ENCODE data around the gene WDR90.

The WDR90 gene

GRCh38 chr16:659618-660017 lies 10.5 kb downstream of the WDR90 start:
- H3K9me3 ChIP-seq (ENCODE audit: control insufficient read depth, insufficient read depth, low read length): no peaks in the 10 kb centered on the region
- peaks cover 41% of the 10 kb centered on the region for H3K36me3 ChIP-seq (ENCODE audit: control insufficient read depth, insufficient read depth, low read length)
- no peaks in the 10 kb centered on the region for H3K27me3 ChIP-seq (ENCODE audit: control insufficient read depth, insufficient read depth, low read length)
- H3K4me3 ChIP-seq (ENCODE audit: low read depth, low read length): no peak overlapping the region
- no peaks in the 10 kb centered on the region for H3K4me1 ChIP-seq (ENCODE audit: control insufficient read depth, insufficient read depth, low read length)
- H3K9ac ChIP-seq (ENCODE audit: low read depth, low read length): no peak overlapping the region

- peaks cover 41% of the 10 kb centered on the region for H3K36me3 ChIP-seq (ENCODE audit: control insufficient read depth, insufficient read depth, low read length)
- no peaks in the 10 kb centered on the region for H3K4me1 ChIP-seq (ENCODE audit: control insufficient read depth, insufficient read depth, low read length)
- H3K27me3 ChIP-seq (ENCODE audit: control insufficient read depth, insufficient read depth, low read length): no peaks in the 10 kb centered on the region
- H3K4me3 ChIP-seq (ENCODE audit: low read depth, low read length): no peak overlapping the region
- no peak overlapping the region for H3K9ac ChIP-seq (ENCODE audit: low read depth, low read length)
- no peaks in the 10 kb centered on the region for H3K9me3 ChIP-seq (ENCODE audit: control insufficient read depth, insufficient read depth, low read length)
These were observed 10.9 kb downstream of the WDR90 start for GRCh38 chr16:660132-660458.

GRCh38 chr16:660459-661183 lies 11.5 kb downstream of the WDR90 start:
- peaks cover 38% of the 10 kb centered on the region for H3K36me3 ChIP-seq (ENCODE audit: control insufficient read depth, insufficient read depth, low read length)
- no peaks in the 10 kb centered on the region for H3K4me1 ChIP-seq (ENCODE audit: control insufficient read depth, insufficient read depth, low read length)
- H3K4me3 ChIP-seq (ENCODE audit: low read depth, low read length): no peak overlapping the region
- no peaks in the 10 kb centered on the region for H3K27me3 ChIP-seq (ENCODE audit: control insufficient read depth, insufficient read depth, low read length)
- no peaks in the 10 kb centered on the region for H3K9me3 ChIP-seq (ENCODE audit: control insufficient read depth, insufficient read depth, low read length)
- peak overlapping the region; percentile 54 for H3K9ac ChIP-seq (ENCODE audit: low read depth, low read length)

- H3K9ac ChIP-seq (ENCODE audit: low read depth, low read length): peak overlapping the region; percentile 54
These were observed 12.1 kb downstream of the WDR90 start for GRCh38 chr16:661184-661821.

GRCh38 chr16:662095-662494 lies 12.9 kb downstream of the WDR90 start:
- H3K27me3 ChIP-seq (ENCODE audit: control insufficient read depth, insufficient read depth, low read length): no peaks in the 10 kb centered on the region
- no peak overlapping the region for H3K9ac ChIP-seq (ENCODE audit: low read depth, low read length)
- no peaks in the 10 kb centered on the region for H3K9me3 ChIP-seq (ENCODE audit: control insufficient read depth, insufficient read depth, low read length)
- no peaks in the 10 kb centered on the region for H3K4me1 ChIP-seq (ENCODE audit: control insufficient read depth, insufficient read depth, low read length)
- no peak overlapping the region for H3K4me3 ChIP-seq (ENCODE audit: low read depth, low read length)
- H3K36me3 ChIP-seq (ENCODE audit: control insufficient read depth, insufficient read depth, low read length): peaks cover 29% of the 10 kb centered on the region

More at GRCh38 chr16:661184-661821, 12.1 kb downstream of the WDR90 start:
- Histone ChIP-seq H3K36me3 (ENCODE audit: control insufficient read depth, insufficient read depth, low read length) (peaks cover 31% of the 10 kb centered on the region), H3K9me3 (ENCODE audit: control insufficient read depth, insufficient read depth, low read length) (no peaks in the 10 kb centered on the region), H3K27me3 (ENCODE audit: control insufficient read depth, insufficient read depth, low read length) (no peaks in the 10 kb centered on the region), H3K4me3 (ENCODE audit: low read depth, low read length) (no peak overlapping the region), H3K4me1 (ENCODE audit: control insufficient read depth, insufficient read depth, low read length) (no peaks in the 10 kb centered on the region)

- H3K36me3 ChIP-seq (ENCODE audit: control insufficient read depth, insufficient read depth, low read length): peaks cover 28% of the 10 kb centered on the region
- no peaks in the 10 kb centered on the region for H3K27me3 ChIP-seq (ENCODE audit: control insufficient read depth, insufficient read depth, low read length)
- no peak overlapping the region for H3K4me3 ChIP-seq (ENCODE audit: low read depth, low read length)
- H3K9me3 ChIP-seq (ENCODE audit: control insufficient read depth, insufficient read depth, low read length): no peaks in the 10 kb centered on the region
- H3K9ac ChIP-seq (ENCODE audit: low read depth, low read length): no peak overlapping the region
- H3K4me1 ChIP-seq (ENCODE audit: control insufficient read depth, insufficient read depth, low read length): no peaks in the 10 kb centered on the region
These were observed 13.4 kb downstream of the WDR90 start for GRCh38 chr16:662597-662996.

GRCh38 chr16:666572-666971 lies 17.4 kb downstream of the WDR90 start:
- no peak overlapping the region for H3K9ac ChIP-seq (ENCODE audit: low read depth, low read length)
- peaks cover 42% of the 10 kb centered on the region for H3K36me3 ChIP-seq (ENCODE audit: control insufficient read depth, insufficient read depth, low read length)
- no peaks in the 10 kb centered on the region for H3K9me3 ChIP-seq (ENCODE audit: control insufficient read depth, insufficient read depth, low read length)
- no peaks in the 10 kb centered on the region for H3K27me3 ChIP-seq (ENCODE audit: control insufficient read depth, insufficient read depth, low read length)
- H3K4me3 ChIP-seq (ENCODE audit: low read depth, low read length): no peak overlapping the region
- no peaks in the 10 kb centered on the region for H3K4me1 ChIP-seq (ENCODE audit: control insufficient read depth, insufficient read depth, low read length)

GRCh38 chr16:667113-667779 lies 18.1 kb downstream of the WDR90 start:
- Histone ChIP-seq H3K4me1 (ENCODE audit: control insufficient read depth, insufficient read depth, low read length) (no peaks in the 10 kb centered on the region), H3K9me3 (ENCODE audit: control insufficient read depth, insufficient read depth, low read length) (no peaks in the 10 kb centered on the region), H3K36me3 (ENCODE audit: control insufficient read depth, insufficient read depth, low read length) (peaks cover 43% of the 10 kb centered on the region), H3K4me3 (ENCODE audit: low read depth, low read length) (no peak overlapping the region), H3K27me3 (ENCODE audit: control insufficient read depth, insufficient read depth, low read length) (no peaks in the 10 kb centered on the region), H3K9ac (ENCODE audit: low read depth, low read length) (peak overlapping the region; percentile 16)

- H3K27me3 ChIP-seq (ENCODE audit: control insufficient read depth, insufficient read depth, low read length): no peaks in the 10 kb centered on the region
These were observed 18.8 kb downstream of the WDR90 start, which contains the start of gene RHOT2 for GRCh38 chr16:667780-668518. TSS of gene RHOT2 (plus strand) at chr16:668132. CDS start at chr16:668200, 68 bp downstream.

GRCh38 chr16:668519-669171 lies 19.5 kb downstream of the WDR90 start:
- Histone ChIP-seq H3K36me3 (ENCODE audit: control insufficient read depth, insufficient read depth, low read length) (peaks cover 51% of the 10 kb centered on the region), H3K9me3 (ENCODE audit: control insufficient read depth, insufficient read depth, low read length) (no peaks in the 10 kb centered on the region), H3K9ac (ENCODE audit: low read depth, low read length) (peak overlapping the region; percentile 79), H3K4me3 (ENCODE audit: low read depth, low read length) (peak overlapping the region; percentile 77), H3K27me3 (ENCODE audit: control insufficient read depth, insufficient read depth, low read length) (no peaks in the 10 kb centered on the region), H3K4me1 (ENCODE audit: control insufficient read depth, insufficient read depth, low read length) (no peaks in the 10 kb centered on the region)

More at GRCh38 chr16:667780-668518, 18.8 kb downstream of the WDR90 start, which contains the start of gene RHOT2:
- peaks cover 44% of the 10 kb centered on the region for H3K36me3 ChIP-seq (ENCODE audit: control insufficient read depth, insufficient read depth, low read length)
- H3K9ac ChIP-seq (ENCODE audit: low read depth, low read length): peak within 1 kb of the TSS; percentile 79
- no peaks in the 10 kb centered on the region for H3K4me1 ChIP-seq (ENCODE audit: control insufficient read depth, insufficient read depth, low read length)
- no peaks in the 10 kb centered on the region for H3K9me3 ChIP-seq (ENCODE audit: control insufficient read depth, insufficient read depth, low read length)
- H3K4me3 ChIP-seq (ENCODE audit: low read depth, low read length): peak within 1 kb of the TSS; percentile 77

GRCh38 chr16:669666-670065 lies 20.5 kb downstream of the WDR90 start:
- Histone ChIP-seq H3K27me3 (ENCODE audit: control insufficient read depth, insufficient read depth, low read length) (no peaks in the 10 kb centered on the region), H3K9ac (ENCODE audit: low read depth, low read length) (peak overlapping the region; percentile 79), H3K36me3 (ENCODE audit: control insufficient read depth, insufficient read depth, low read length) (peaks cover 59% of the 10 kb centered on the region), H3K9me3 (ENCODE audit: control insufficient read depth, insufficient read depth, low read length) (no peaks in the 10 kb centered on the region), H3K4me1 (ENCODE audit: control insufficient read depth, insufficient read depth, low read length) (no peaks in the 10 kb centered on the region), H3K4me3 (ENCODE audit: low read depth, low read length) (no peak overlapping the region)
